Karpas-422 (cell line): ENCODE results near the gene PLXNB2. TPM values are rescaled to one million over a fixed set of nuclear protein-coding genes. Genes with fewer than 3 reads are reported as not detected.
"Not testable (repeated sequence)": the region's sequence is repeated elsewhere in the genome, so short reads cannot be mapped to it uniquely, and the experiment has no call there.

Experiments used
- DNase-seq: peaks from one replicate; pipeline ENCODE4 v3.0.0-alpha.2; 2015
- H2AFZ ChIP-seq: fragments of 200-600 bp; sonication (generic); 2 replicates; pipeline ENCODE4 v1.6.1; 2014; ENCODE audit warnings: antibody characterized with exemption, low read length, mixed read lengths
- H3K27ac ChIP-seq: fragments of 200-600 bp; sonication (generic); 2 replicates; pipeline ENCODE4 v1.5.1; 2014; ENCODE audit warnings: mild to moderate bottlenecking, low read length, moderate library complexity
- H3K27me3 ChIP-seq: fragments of 200-600 bp; sonication (generic); 2 replicates; pipeline ENCODE4 v1.6.1; 2014; ENCODE audit warnings: low read length, mixed read lengths
- H3K36me3 ChIP-seq: fragments of 200-600 bp; sonication (generic); 2 replicates; pipeline ENCODE4 v1.6.1; 2014; ENCODE audit warnings: low read length, mixed read lengths; ENCODE audit not compliant: insufficient read depth
- H3K4me1 ChIP-seq: fragments of 200-600 bp; sonication (generic); 2 replicates; pipeline ENCODE4 v1.6.1; 2014; ENCODE audit warnings: mild to moderate bottlenecking, low read length, mixed read lengths
- H3K4me2 ChIP-seq: fragments of 200-600 bp; sonication (generic); 2 replicates; pipeline ENCODE4 v1.6.1; 2014; ENCODE audit warnings: low read length, low read depth, mild to moderate bottlenecking; ENCODE audit not compliant: poor library complexity, severe bottlenecking
- H3K4me3 ChIP-seq: fragments of 200-600 bp; sonication (generic); 2 replicates; pipeline ENCODE4 v1.5.1; 2014; ENCODE audit warnings: mild to moderate bottlenecking, antibody characterized with exemption, low read length, mixed read lengths
- H3K79me2 ChIP-seq: fragments of 200-600 bp; sonication (generic); 2 replicates; pipeline ENCODE4 v1.6.1; 2014; ENCODE audit warnings: mild to moderate bottlenecking, low read length, mixed read lengths
- H3K9ac ChIP-seq: fragments of 200-600 bp; sonication (generic); 2 replicates; pipeline ENCODE4 v1.6.0; 2014; ENCODE audit warnings: low read length
- H3K9me2 ChIP-seq: fragments of 200-600 bp; sonication (generic), shearing (Covaris generic); replicated peaks from 2 replicates; pipeline ENCODE4 v1.6.0; 2014; ENCODE audit warnings: mild to moderate bottlenecking, low read length, moderate library complexity; ENCODE audit not compliant: insufficient read depth
- H3K9me3 ChIP-seq: fragments of 300-700, 200-600 bp; sonication (generic); 2 replicates; pipeline ENCODE4 v1.6.1; 2014; ENCODE audit warnings: low read length, mixed read lengths
- H4K20me1 ChIP-seq: fragments of 200-600 bp; sonication (generic); 2 replicates; pipeline ENCODE4 v1.6.1; 2014; ENCODE audit warnings: mild to moderate bottlenecking, antibody characterized with exemption, low read length, low read depth; ENCODE audit not compliant: insufficient read depth
- total RNA-seq: library from RNA; depleted of rRNA; stranded (reverse); fragments of >200 nt; shearing (Covaris generic); gene quantifications from 2 replicates; pipeline ENCODE4 v1.2.3, GENCODE V29; 2014; ENCODE audit warnings: low replicate concordance

The PLXNB2 gene
- total RNA-seq, 1 experiment from 2014 or later = 2.6 TPM

- not testable (repeated sequence) for DNase-seq, H3K9me2 ChIP-seq, H3K27me3 ChIP-seq, H4K20me1 ChIP-seq, H3K79me2 ChIP-seq, H3K9me3 ChIP-seq, H2AFZ ChIP-seq, H3K4me3 ChIP-seq, H3K36me3 ChIP-seq, H3K27ac ChIP-seq, H3K9ac ChIP-seq, H3K4me2 ChIP-seq
- H3K4me1 ChIP-seq = peaks cover 24% of the 10 kb centered on the region
These were observed 34.1 kb downstream of the PLXNB2 start for GRCh38 chr22:50273352-50273751.

GRCh38 chr22:50272044-50272802 is 35.2 kb downstream of the PLXNB2 start:
- H3K79me2 ChIP-seq = no peaks in the 10 kb centered on the region
- no peak overlapping the region for H3K9ac ChIP-seq
- peaks cover 24% of the 10 kb centered on the region for H3K4me1 ChIP-seq
- H3K4me2 ChIP-seq = peak overlapping the region; percentile 96
- H4K20me1 ChIP-seq = no peaks in the 10 kb centered on the region
- no peak for DNase-seq
- H3K27ac ChIP-seq = no peak overlapping the region
- peaks cover 4% of the 10 kb centered on the region; the same call in 1 of the 2 replicates for H3K9me3 ChIP-seq
- no peaks in the 10 kb centered on the region for H3K27me3 ChIP-seq
- H3K36me3 ChIP-seq = no peaks in the 10 kb centered on the region
- no peaks in the 10 kb centered on the region for H3K9me2 ChIP-seq
- H3K4me3 ChIP-seq = peak overlapping the region; percentile 77; the same call in 1 of the 2 replicates
- no peak overlapping the region for H2AFZ ChIP-seq

GRCh38 chr22:50271519-50271970 is 35.9 kb downstream of the PLXNB2 start:
- Histone ChIP-seq H3K27ac (no peak overlapping the region), H3K4me1 (peaks cover 24% of the 10 kb centered on the region), H2AFZ (no peak overlapping the region), H4K20me1 (no peaks in the 10 kb centered on the region), H3K9me2 (no peaks in the 10 kb centered on the region), H3K4me2 (peak overlapping the region; percentile 96), H3K9ac (peak overlapping the region; percentile 75; the same call in 1 of the 2 replicates), H3K79me2 (no peaks in the 10 kb centered on the region), H3K4me3 (peak overlapping the region; percentile 77), H3K9me3 (peaks cover 4% of the 10 kb centered on the region; the same call in 1 of the 2 replicates), H3K36me3 (no peaks in the 10 kb centered on the region), H3K27me3 (no peaks in the 10 kb centered on the region)
- peak; percentile 85 for DNase-seq

GRCh38 chr22:50270666-50271394 is 36.6 kb downstream of the PLXNB2 start:
- peak; percentile 84 for DNase-seq
- peak overlapping the region; percentile 77 for H3K4me3 ChIP-seq

GRCh38 chr22:50269970-50270665 is 37.3 kb downstream of the PLXNB2 start, which contains the start of gene MAPK11:
Gene MAPK11 (minus strand): TSS chr22:50270380. CDS start chr22:50270292, 88 bp downstream.
- Histone ChIP-seq H3K9ac (peak within 1 kb of the TSS; percentile 75), H3K27me3 (no peaks in the 10 kb centered on the region), H3K4me3 (peak within 1 kb of the TSS; percentile 77), H3K9me3 (no peaks in the 10 kb centered on the region; the same call in 1 of the 2 replicates), H3K36me3 (no peaks in the 10 kb centered on the region), H4K20me1 (no peaks in the 10 kb centered on the region), H3K79me2 (no peaks in the 10 kb centered on the region), H3K4me2 (peak within 1 kb of the TSS; percentile 96), H2AFZ (peak within 1 kb of the TSS; percentile 60), H3K27ac (peak within 1 kb of the TSS; percentile 46), H3K9me2 (no peaks in the 10 kb centered on the region), H3K4me1 (peaks cover 24% of the 10 kb centered on the region)
- DNase-seq = peak; percentile 89

More at GRCh38 chr22:50270666-50271394, 36.6 kb downstream of the PLXNB2 start:
- Histone ChIP-seq H3K9me3 (peaks cover 2% of the 10 kb centered on the region; the same call in 1 of the 2 replicates), H3K27ac (no peak overlapping the region), H3K9ac (peak overlapping the region; percentile 75), H2AFZ (peak overlapping the region; percentile 48; the same call in 1 of the 2 replicates), H4K20me1 (no peaks in the 10 kb centered on the region), H3K27me3 (no peaks in the 10 kb centered on the region), H3K9me2 (no peaks in the 10 kb centered on the region), H3K4me2 (peak overlapping the region; percentile 96), H3K4me1 (peaks cover 24% of the 10 kb centered on the region), H3K79me2 (no peaks in the 10 kb centered on the region), H3K36me3 (no peaks in the 10 kb centered on the region)

GRCh38 chr22:50269573-50269969 is 37.9 kb downstream of the PLXNB2 start:
- Histone ChIP-seq H3K79me2 (no peaks in the 10 kb centered on the region), H4K20me1 (no peaks in the 10 kb centered on the region), H3K36me3 (no peaks in the 10 kb centered on the region), H3K4me1 (peaks cover 24% of the 10 kb centered on the region), H3K9ac (peak overlapping the region; percentile 75), H3K9me3 (no peaks in the 10 kb centered on the region), H3K4me3 (peak overlapping the region; percentile 77), H3K9me2 (no peaks in the 10 kb centered on the region), H3K27me3 (no peaks in the 10 kb centered on the region), H2AFZ (peak overlapping the region; percentile 60), H3K4me2 (peak overlapping the region; percentile 92), H3K27ac (peak overlapping the region; percentile 46)
- DNase-seq = no peak

GRCh38 chr22:50268655-50269113 is 38.8 kb downstream of the PLXNB2 start:
- no peaks in the 10 kb centered on the region for H3K36me3 ChIP-seq
- peaks cover 24% of the 10 kb centered on the region for H3K4me1 ChIP-seq
- no peak overlapping the region for H2AFZ ChIP-seq
- H3K9me3 ChIP-seq = no peaks in the 10 kb centered on the region
- H3K27me3 ChIP-seq = no peaks in the 10 kb centered on the region
- no peaks in the 10 kb centered on the region for H4K20me1 ChIP-seq
- no peak for DNase-seq
- no peak overlapping the region for H3K9ac ChIP-seq
- no peak overlapping the region for H3K4me2 ChIP-seq
- no peak overlapping the region for H3K4me3 ChIP-seq
- H3K79me2 ChIP-seq = no peaks in the 10 kb centered on the region
- H3K9me2 ChIP-seq = no peaks in the 10 kb centered on the region
- H3K27ac ChIP-seq = no peak overlapping the region
